NOMO-1 treated with DMSO at 0.1 percent for 48 hours (cell line): Measurements from ENCODE around the gene CCND3.

ENCODE experiments used
- DNase-seq: peaks from one replicate; lab custom pipeline; 2025; ENCODE audit not compliant: unreplicated experiment; lab: John Stamatoyannopoulos, UW

The CCND3 gene

GRCh38 chr6:41927253-41927652 is 14.4 kb downstream of the CCND3 start:
- no peak for DNase-seq

GRCh38 chr6:41922154-41922553 is 19.5 kb downstream of the CCND3 start:
- DNase-seq = no peak

GRCh38 chr6:41921712-41921998 is 20.0 kb downstream of the CCND3 start:
- DNase-seq = no peak

GRCh38 chr6:41920921-41921711 is 20.5 kb downstream of the CCND3 start, which contains the start of the genes BYSL and MED20:
Gene BYSL (plus strand): TSS chr6:41921499. CDS start chr6:41921563, 64 bp downstream.
Gene MED20 (minus strand): TSS chr6:41921139. CDS start chr6:41921018, 121 bp downstream.
- DNase-seq = peak; percentile 96

GRCh38 chr6:41917528-41917927 is 24.1 kb downstream of the CCND3 start:
- no peak for DNase-seq

- no peak for DNase-seq
These were observed 26.6 kb downstream of the CCND3 start for GRCh38 chr6:41914869-41915530.

- DNase-seq = no peak
These were observed 27.3 kb downstream of the CCND3 start for GRCh38 chr6:41914343-41914742.

- DNase-seq = no peak
These were observed 31.9 kb downstream of the CCND3 start for GRCh38 chr6:41909727-41910126.

- peak; percentile 35 for DNase-seq
These were observed 39.6 kb downstream of the CCND3 start for GRCh38 chr6:41901882-41902519.

- DNase-seq = peak; percentile 46
These were observed 40.7 kb downstream of the CCND3 start for GRCh38 chr6:41900861-41901260.

- no peak for DNase-seq
These were observed 45.3 kb downstream of the CCND3 start for GRCh38 chr6:41896281-41896680.

- peak; percentile 92 for DNase-seq
These were observed 46.0 kb downstream of the CCND3 start, which contains the start of gene USP49 for GRCh38 chr6:41895300-41896233. Gene USP49 (minus strand): TSS chr6:41895375. CDS start chr6:41806983, 88,392 bp downstream.

- DNase-seq = no peak
These were observed 47.0 kb downstream of the CCND3 start for GRCh38 chr6:41894366-41895299.

- no peak for DNase-seq
These were observed 48.6 kb downstream of the CCND3 start for GRCh38 chr6:41892921-41893564.

- DNase-seq = no peak
These were observed 54.3 kb downstream of the CCND3 start for GRCh38 chr6:41887331-41887751.

- DNase-seq = no peak
These were observed 55.7 kb downstream of the CCND3 start for GRCh38 chr6:41885930-41886329.

- DNase-seq = no peak
These were observed 56.7 kb downstream of the CCND3 start for GRCh38 chr6:41884957-41885356.
